Mesendoderm (in vitro differentiated cells): ENCODE measurements around the gene RPP14. TPM values are rescaled to one million over a fixed set of nuclear protein-coding genes. Genes with fewer than 3 reads are reported as not detected.

Source experiments
- DNase-seq: peaks from one replicate; pipeline ENCODE4 v3.0.0; 2013
- H2AK5ac ChIP-seq: 2 replicates; pipeline ENCODE4 v1.6.1; 2013; ENCODE audit warnings: low read length, inconsistent platforms
- H2BK120ac ChIP-seq: 2 replicates; pipeline ENCODE4 v1.6.1; 2013; ENCODE audit warnings: low read depth, mild to moderate bottlenecking, low read length, moderate library complexity, mixed read lengths
- H2BK15ac ChIP-seq: replicated peaks from 2 replicates; pipeline ENCODE4 v1.6.1; 2013; ENCODE audit warnings: low read depth, mild to moderate bottlenecking, moderate library complexity
- H2BK5ac ChIP-seq: 2 replicates; pipeline ENCODE4 v1.6.1; 2013; ENCODE audit warnings: low read length, inconsistent platforms
- H3K18ac ChIP-seq: 2 replicates; pipeline ENCODE4 v1.6.1; 2013; ENCODE audit warnings: mild to moderate bottlenecking, low read length, mixed read lengths
- H3K23ac ChIP-seq: one replicate; pipeline ENCODE4 v1.6.1; 2013; ENCODE audit warnings: low read length
- H3K27ac ChIP-seq: 2 replicates; pipeline ENCODE4 v1.5.1; 2013; ENCODE audit warnings: low read depth, mild to moderate bottlenecking, inconsistent platforms, low read length, moderate library complexity
- H3K27me3 ChIP-seq: 2 replicates; pipeline ENCODE4 v1.6.1; 2013; ENCODE audit warnings: low read length, control low read depth, mild to moderate bottlenecking, inconsistent platforms; ENCODE audit not compliant: insufficient read depth, poor library complexity
- H3K36me3 ChIP-seq: 2 replicates; pipeline ENCODE4 v1.6.1; 2013; ENCODE audit warnings: low read length, inconsistent platforms; ENCODE audit not compliant: control insufficient read depth, insufficient read depth
- H3K4ac ChIP-seq: one replicate; pipeline ENCODE4 v1.6.1; 2013; ENCODE audit warnings: low read depth, mild to moderate bottlenecking, low read length, moderate library complexity
- H3K4me1 ChIP-seq: 2 replicates; pipeline ENCODE4 v1.6.1; 2013; ENCODE audit warnings: low read depth, low read length, inconsistent platforms; ENCODE audit not compliant: control insufficient read depth
- H3K4me2 ChIP-seq: 2 replicates; pipeline ENCODE4 v1.6.1; 2013; ENCODE audit warnings: low read length
- H3K4me3 ChIP-seq: 2 replicates; pipeline ENCODE4 v1.5.1; 2013; ENCODE audit warnings: mild to moderate bottlenecking, low read length
- H3K56ac ChIP-seq: one replicate; pipeline ENCODE4 v1.6.1; 2013; ENCODE audit warnings: low read length
- H3K79me1 ChIP-seq: 2 replicates; pipeline ENCODE4 v1.6.1; 2013; ENCODE audit warnings: low read length, inconsistent platforms
- H3K79me2 ChIP-seq: 2 replicates; pipeline ENCODE4 v1.6.1; 2013; ENCODE audit warnings: mild to moderate bottlenecking, low read length; ENCODE audit not compliant: control insufficient read depth, insufficient read depth
- H3K9ac ChIP-seq: 2 replicates; pipeline ENCODE4 v1.6.1; 2013; ENCODE audit warnings: low read length, inconsistent platforms
- H4K5ac ChIP-seq: one replicate; pipeline ENCODE4 v1.6.1; 2013; ENCODE audit warnings: low read length
- H4K8ac ChIP-seq: one replicate; pipeline ENCODE4 v1.6.1; 2013; ENCODE audit warnings: low read depth, mild to moderate bottlenecking, control low read depth, low read length, moderate library complexity
- WGBS: extraction: QIAGEN DNeasy Blood & Tissue Kit; methylation state at CpG from one replicate; pipeline ENCODE4 v1.1.7; 2013; ENCODE audit warnings: low lambda C conversion rate, missing lambda C conversion rate; ENCODE audit not compliant: insufficient coverage; ENCODE audit errors: extremely low coverage; 5-methylcytosine and 5-hydroxymethylcytosine counted together
- polyA plus RNA-seq, 2 experiments: library from polyadenylated mRNA; stranded (reverse); fragments of 200-250 nt; gene quantifications; one replicate each; pipeline ENCODE4 v1.2.3, GENCODE V29; 2013

The RPP14 gene
- 19.3 TPM for polyA plus RNA-seq (2013, experiment 1 of 2)
- polyA plus RNA-seq (2013, experiment 2 of 2), result 19.4 TPM

GRCh38 chr3:58305882-58306711 lies at the start of gene RPP14, which contains the start of gene HTD2:
Gene RPP14 (plus strand): TSS chr3:58306245. CDS start chr3:58310330, 4,085 bp downstream.
Gene HTD2 (plus strand): TSS chr3:58306520. CDS start chr3:58317614, 11,094 bp downstream.
- Histone ChIP-seq H3K27ac (peak within 1 kb of the TSS; percentile 49), H3K4me1 (no peaks in the 10 kb centered on the region), H4K8ac (no peak within 1 kb of the TSS), H2BK15ac (no peak within 1 kb of the TSS), H2AK5ac (no peak within 1 kb of the TSS), H4K5ac (no peak within 1 kb of the TSS), H3K4ac (peak within 1 kb of the TSS; percentile 77), H3K79me2 (peaks cover 31% of the 10 kb centered on the region), H2BK5ac (no peak within 1 kb of the TSS), H2BK120ac (no peak within 1 kb of the TSS), H3K4me2 (peak within 1 kb of the TSS; percentile 88), H3K36me3 (no peaks in the 10 kb centered on the region), H3K18ac (peak within 1 kb of the TSS; percentile 10), H3K79me1 (peaks cover 18% of the 10 kb centered on the region), H3K56ac (peak within 1 kb of the TSS; percentile 87), H3K4me3 (peak within 1 kb of the TSS; percentile 77), H3K23ac (no peak within 1 kb of the TSS), H3K9ac (peak within 1 kb of the TSS; percentile 88), H3K27me3 (no peaks in the 10 kb centered on the region)
- no CpG with 5 or more reads among the region's 71 CpGs for WGBS
- DNase-seq, result peak; percentile 98

DNA sequence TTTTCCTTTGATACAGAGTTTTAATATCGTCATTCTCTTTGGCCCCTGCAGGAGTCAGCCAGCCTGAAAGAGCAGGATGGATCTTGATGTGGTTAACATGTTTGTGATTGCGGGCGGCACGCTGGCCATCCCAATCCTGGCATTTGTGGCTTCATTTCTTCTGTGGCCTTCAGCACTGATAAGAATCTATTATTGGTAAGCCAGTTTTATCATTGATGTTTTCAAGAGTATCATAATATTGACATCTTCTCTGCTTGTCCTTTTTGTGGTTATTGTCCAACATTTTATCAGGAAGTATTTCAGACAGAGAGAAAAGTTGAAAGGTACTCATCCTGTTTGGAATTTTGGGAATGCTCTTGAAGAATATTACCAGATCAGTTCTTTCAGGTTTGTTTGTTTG lies 49.5 kb upstream of the RPP14 start:
- Histone ChIP-seq H2BK120ac (no peak overlapping the region), H3K4ac (no peak overlapping the region), H3K23ac (no peak overlapping the region), H4K8ac (no peak overlapping the region), H4K5ac (no peak overlapping the region), H3K4me1 (no peaks in the 10 kb centered on the region), H3K27ac (no peak overlapping the region), H3K79me1 (no peaks in the 10 kb centered on the region), H3K18ac (no peak overlapping the region), H2BK5ac (no peak overlapping the region), H3K36me3 (no peaks in the 10 kb centered on the region), H3K4me2 (no peak overlapping the region), H3K56ac (no peak overlapping the region), H2BK15ac (no peak overlapping the region), H3K9ac (no peak overlapping the region), H3K4me3 (no peak overlapping the region), H3K27me3 (no peaks in the 10 kb centered on the region), H2AK5ac (no peak overlapping the region), H3K79me2 (no peaks in the 10 kb centered on the region)
- DNase-seq, result no peak
- no CpG with 5 or more reads among the region's 4 CpGs for WGBS

DNA sequence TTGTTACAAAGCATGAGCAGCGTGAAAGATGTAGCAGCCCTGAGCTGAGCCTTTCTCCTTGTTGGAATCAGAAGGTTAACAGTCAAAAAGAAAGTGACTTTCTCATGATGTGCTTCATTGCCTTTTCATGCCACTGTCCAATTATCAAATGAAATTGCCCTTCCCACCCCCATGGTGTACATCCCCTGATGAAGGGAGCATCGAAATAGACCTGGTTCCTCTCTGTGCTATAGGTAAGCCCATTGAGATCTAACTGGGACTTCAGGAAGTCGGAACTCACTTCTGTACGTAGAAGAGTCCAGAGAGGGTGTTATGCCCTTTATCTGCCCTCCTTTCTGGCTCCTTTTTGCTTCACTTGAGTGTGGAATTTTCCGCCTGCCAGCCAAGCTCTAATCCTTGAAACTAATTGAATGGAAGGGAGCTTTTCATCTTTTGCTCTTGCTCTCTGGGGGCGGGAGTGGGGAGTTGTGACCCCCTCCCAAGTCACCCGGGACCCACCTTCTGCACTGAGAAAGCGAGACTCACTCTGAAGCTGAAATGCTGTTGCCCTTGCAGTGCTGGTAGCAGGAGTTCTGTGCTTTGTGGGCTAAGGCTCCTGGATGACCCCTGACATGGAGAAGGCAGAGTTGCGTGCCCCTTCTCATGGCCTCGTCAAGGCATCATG lies 47.5 kb upstream of the RPP14 start:
- Histone ChIP-seq H3K4me2 (no peak overlapping the region), H3K9ac (no peak overlapping the region), H2BK5ac (no peak overlapping the region), H2AK5ac (no peak overlapping the region), H3K4ac (no peak overlapping the region), H4K8ac (no peak overlapping the region), H3K4me1 (no peaks in the 10 kb centered on the region), H3K36me3 (no peaks in the 10 kb centered on the region), H3K56ac (no peak overlapping the region), H3K79me2 (no peaks in the 10 kb centered on the region), H3K27ac (no peak overlapping the region), H4K5ac (no peak overlapping the region), H3K79me1 (no peaks in the 10 kb centered on the region), H2BK15ac (no peak overlapping the region), H3K27me3 (no peaks in the 10 kb centered on the region), H2BK120ac (no peak overlapping the region), H3K4me3 (no peak overlapping the region), H3K18ac (no peak overlapping the region), H3K23ac (no peak overlapping the region)
- DNase-seq, result no peak
- no CpG with 5 or more reads among the region's 10 CpGs for WGBS

DNA sequence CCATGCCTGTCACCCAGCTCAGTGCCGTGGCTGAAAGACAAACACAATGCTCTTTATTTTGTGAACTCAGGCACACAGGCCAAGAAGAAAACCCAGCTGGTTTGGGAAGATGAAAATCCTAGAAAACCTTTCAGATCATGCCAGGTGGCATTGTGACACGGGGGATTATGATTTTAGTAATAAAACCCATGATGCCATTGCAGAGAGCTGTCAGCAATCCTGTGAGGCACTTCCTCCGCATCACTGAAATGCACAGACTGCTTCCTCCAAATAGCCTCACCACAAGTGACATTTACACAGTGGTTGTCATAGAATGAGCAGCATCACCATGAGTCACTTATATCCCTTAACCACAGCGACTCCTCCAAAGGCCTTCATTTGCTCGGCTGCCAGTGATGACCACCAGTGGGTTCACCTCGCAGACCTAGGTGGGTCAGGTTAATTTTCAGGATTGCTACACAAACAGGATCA lies 45.7 kb upstream of the RPP14 start:
- no peaks in the 10 kb centered on the region for H3K4me1 ChIP-seq
- H3K27me3 ChIP-seq, result no peaks in the 10 kb centered on the region
- H3K9ac ChIP-seq, result no peak overlapping the region
- H3K18ac ChIP-seq, result no peak overlapping the region
- DNase-seq, result no peak
- H2BK5ac ChIP-seq, result no peak overlapping the region
- no peaks in the 10 kb centered on the region for H3K79me1 ChIP-seq
- H2BK120ac ChIP-seq, result no peak overlapping the region
- no peaks in the 10 kb centered on the region for H3K36me3 ChIP-seq
- no CpG with 5 or more reads among the region's 6 CpGs for WGBS
- no peak overlapping the region for H3K4me2 ChIP-seq
- H4K8ac ChIP-seq, result no peak overlapping the region
- no peak overlapping the region for H2BK15ac ChIP-seq
- no peak overlapping the region for H3K4ac ChIP-seq
- no peak overlapping the region for H3K23ac ChIP-seq
- no peak overlapping the region for H3K27ac ChIP-seq
- no peak overlapping the region for H2AK5ac ChIP-seq
- H3K4me3 ChIP-seq, result no peak overlapping the region
- H3K56ac ChIP-seq, result no peak overlapping the region
- no peak overlapping the region for H4K5ac ChIP-seq
- no peaks in the 10 kb centered on the region for H3K79me2 ChIP-seq

- Histone ChIP-seq H3K4ac (no peak overlapping the region), H3K4me3 (no peak overlapping the region), H3K27me3 (no peaks in the 10 kb centered on the region), H3K79me2 (no peaks in the 10 kb centered on the region), H3K79me1 (no peaks in the 10 kb centered on the region), H4K8ac (no peak overlapping the region), H3K23ac (no peak overlapping the region), H3K56ac (no peak overlapping the region), H3K36me3 (no peaks in the 10 kb centered on the region), H3K9ac (no peak overlapping the region), H2BK120ac (no peak overlapping the region), H3K4me1 (no peaks in the 10 kb centered on the region), H2AK5ac (no peak overlapping the region), H3K18ac (no peak overlapping the region), H2BK5ac (no peak overlapping the region), H4K5ac (no peak overlapping the region), H3K27ac (no peak overlapping the region), H3K4me2 (no peak overlapping the region), H2BK15ac (no peak overlapping the region)
- no peak for DNase-seq
- WGBS, result no CpG with 5 or more reads among the region's 6 CpGs
These were observed 45.3 kb upstream of the RPP14 start for GRCh38 chr3:58260733-58261132.
